ENCODE data around the gene CEP131.

DNA sequence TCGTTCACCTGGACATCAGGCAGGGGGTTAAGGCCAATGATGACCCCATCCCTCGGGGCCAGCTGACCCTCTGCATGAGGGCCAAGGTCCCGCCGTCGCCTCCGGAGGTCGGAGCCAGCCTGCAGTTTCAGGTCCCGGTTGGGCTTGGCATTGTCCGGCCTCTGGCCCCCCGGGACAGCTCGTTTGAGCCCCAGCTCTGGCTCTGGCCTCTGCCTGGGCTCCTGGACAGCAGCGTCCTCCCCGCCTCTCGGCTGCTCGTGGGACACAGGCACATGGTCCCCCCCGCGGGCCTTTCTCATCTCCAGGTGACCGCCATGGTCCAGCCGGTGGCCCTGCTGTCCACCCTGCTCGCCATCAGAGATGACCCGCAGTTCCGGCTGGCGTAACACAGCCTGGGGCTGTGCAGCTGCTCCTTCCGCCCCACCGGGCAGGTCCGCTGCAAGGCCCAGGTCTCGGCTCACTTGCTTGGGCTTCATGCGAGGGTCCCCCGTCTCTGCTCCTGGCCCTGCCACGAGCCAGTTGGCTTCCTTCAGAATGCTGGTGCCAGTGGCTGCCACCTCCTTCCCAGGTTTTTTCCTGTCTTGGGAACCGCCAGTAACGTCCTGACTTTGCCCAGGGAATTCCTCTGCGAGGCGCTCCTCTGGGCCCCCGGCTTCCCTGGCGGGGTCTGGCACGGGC is 23.0 kb upstream of the CEP131 start:
- TF ChIP-seq, protein P1, sequence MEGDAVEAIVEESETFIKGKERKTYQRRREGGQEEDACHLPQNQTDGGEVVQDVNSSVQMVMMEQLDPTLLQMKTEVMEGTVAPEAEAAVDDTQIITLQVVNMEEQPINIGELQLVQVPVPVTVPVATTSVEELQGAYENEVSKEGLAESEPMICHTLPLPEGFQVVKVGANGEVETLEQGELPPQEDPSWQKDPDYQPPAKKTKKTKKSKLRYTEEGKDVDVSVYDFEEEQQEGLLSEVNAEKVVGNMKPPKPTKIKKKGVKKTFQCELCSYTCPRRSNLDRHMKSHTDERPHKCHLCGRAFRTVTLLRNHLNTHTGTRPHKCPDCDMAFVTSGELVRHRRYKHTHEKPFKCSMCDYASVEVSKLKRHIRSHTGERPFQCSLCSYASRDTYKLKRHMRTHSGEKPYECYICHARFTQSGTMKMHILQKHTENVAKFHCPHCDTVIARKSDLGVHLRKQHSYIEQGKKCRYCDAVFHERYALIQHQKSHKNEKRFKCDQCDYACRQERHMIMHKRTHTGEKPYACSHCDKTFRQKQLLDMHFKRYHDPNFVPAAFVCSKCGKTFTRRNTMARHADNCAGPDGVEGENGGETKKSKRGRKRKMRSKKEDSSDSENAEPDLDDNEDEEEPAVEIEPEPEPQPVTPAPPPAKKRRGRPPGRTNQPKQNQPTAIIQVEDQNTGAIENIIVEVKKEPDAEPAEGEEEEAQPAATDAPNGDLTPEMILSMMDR (IDR thresholded peaks at IDR 0.05): no peak
- no peak for TF ChIP-seq POLR2A (IDR thresholded peaks at IDR 0.05)
